Measurements from ENCODE around the gene PIGK.
A peak's percentile ranks its signal among the peaks of the same experiment; 100 is the strongest.
"Not testable (repeated sequence)": the region's sequence is repeated elsewhere in the genome, so short reads cannot be mapped to it uniquely, and the experiment has no call there.

PIGK gene

DNA sequence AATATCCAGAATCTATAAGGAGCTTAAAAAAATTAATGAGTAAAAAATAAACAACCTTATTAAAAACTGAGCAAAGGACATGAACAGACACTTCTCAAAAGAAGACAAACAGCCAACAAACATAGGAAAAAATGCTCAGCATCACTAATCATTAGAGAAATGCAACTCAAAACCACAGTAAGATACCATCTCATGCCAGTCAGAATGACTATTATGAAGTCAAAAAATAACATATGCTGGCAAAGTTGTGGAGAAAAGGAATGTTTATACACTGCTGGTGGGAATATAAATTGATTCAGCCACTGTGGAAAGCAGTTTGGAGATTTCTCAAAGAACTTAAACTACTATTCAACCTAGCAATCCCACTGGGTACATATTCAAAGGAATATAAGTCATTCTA is 25.3 kb downstream of the PIGK start:
- no peak for DNase-seq (ENCODE audit: low spot score)

DNA sequence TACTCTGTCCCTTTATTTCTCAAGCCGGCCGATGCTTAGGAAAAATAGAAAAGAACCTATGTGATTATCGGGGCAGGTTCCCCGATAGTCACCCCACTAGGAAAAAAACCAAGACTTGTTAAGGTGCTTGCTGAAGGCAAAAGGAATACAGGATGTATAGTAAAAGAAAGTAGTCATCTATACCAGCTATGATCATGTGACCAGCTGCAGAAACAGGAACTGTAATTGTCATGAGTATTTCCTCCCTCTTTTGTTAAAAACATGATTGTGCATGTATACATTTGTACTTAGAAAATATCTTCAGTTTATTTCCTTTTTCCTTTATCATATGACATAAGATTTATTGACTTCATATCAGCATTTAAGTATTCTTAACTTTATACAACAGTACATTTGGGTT is 30.5 kb downstream of the PIGK start:
- no peak for DNase-seq (ENCODE audit: low spot score)

DNA sequence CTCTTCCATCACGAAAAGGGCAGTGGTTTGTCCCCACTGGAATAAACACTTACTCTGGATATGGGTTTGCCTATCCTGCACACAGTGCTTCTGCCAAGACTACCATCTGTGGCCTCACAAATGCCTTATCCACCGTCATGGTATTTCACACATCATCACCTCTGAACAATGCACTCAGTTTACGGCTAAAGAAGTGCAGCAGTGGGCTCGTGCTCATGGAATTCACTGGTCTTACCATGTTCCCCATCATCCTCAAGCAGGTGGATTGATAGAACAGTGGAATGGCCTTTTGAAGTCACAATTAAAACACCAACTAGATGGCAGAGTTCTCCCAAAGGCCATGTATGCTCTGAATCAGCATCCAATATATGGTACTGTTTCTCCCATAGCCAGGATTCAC is 32.3 kb downstream of the PIGK start:
- DNase-seq (ENCODE audit: low spot score) = not testable (repeated sequence)

DNA sequence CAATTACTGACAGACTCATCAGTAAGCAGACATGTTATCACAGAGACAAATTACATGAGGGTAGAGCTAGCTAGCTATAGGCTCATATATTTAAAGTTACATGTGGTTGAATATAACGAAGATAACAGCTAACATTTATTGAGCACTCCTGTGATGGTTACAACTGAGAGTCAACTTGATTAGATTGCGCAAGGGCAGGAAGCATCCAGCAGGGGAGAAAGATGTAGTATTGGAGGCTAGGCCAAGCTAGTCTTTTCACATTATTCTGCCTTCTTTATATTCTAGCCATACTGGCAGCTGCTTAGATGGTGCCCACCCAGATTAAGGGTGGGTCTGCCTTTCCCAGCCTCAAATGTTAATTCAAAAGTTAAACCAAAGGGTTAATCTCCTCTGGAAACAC is 37.1 kb downstream of the PIGK start:
- no peak for DNase-seq (ENCODE audit: low spot score)

DNA sequence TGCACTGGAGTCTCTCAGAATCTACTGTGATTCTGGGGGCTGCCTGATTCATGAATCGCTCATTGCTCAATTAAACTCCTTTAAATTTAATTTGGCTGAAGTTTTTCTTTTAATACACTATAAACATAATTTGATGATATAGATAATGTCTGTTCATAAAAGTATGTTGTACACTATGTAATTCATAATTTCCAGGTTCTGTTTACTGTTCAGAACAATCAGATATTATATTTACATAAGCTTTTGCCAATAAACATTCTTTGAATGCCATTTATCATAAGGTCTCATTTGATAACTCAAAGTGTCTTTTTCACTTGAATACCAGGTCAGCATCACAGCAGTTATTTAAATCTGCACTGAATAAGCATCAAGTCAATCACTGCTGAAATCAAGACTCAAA is 39.6 kb downstream of the PIGK start:
- DNase-seq (ENCODE audit: low spot score) = no peak

DNA sequence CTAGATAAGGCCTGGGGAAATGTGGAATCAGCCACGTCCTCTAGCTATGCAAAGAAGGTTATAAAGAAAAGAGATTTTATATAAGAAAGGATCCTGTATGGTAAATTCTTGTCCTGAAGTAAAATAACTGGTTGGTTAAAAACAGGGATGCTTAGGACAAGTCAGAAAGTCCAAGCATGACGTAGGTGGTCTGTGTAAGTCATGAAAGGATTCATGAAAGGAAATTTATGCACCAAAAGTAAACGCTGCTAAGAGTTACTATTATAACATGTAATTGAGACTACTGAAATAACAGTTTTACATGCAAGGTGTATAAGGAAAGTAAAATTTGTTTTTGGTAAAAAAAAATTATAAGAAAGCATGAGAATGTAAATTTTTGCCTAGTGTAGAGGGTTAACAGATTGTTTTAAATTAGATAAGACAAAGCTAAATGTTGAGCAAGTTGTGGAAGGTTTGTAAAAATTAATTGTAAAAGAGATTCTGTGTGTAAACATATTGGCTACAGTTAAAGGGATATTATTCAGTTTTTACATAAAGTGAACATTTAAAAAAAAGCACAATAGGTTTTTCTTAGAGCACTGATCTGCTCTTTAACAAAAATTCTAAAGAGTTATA is 43.9 kb downstream of the PIGK start:
- no peak for DNase-seq (ENCODE audit: low spot score)

DNA sequence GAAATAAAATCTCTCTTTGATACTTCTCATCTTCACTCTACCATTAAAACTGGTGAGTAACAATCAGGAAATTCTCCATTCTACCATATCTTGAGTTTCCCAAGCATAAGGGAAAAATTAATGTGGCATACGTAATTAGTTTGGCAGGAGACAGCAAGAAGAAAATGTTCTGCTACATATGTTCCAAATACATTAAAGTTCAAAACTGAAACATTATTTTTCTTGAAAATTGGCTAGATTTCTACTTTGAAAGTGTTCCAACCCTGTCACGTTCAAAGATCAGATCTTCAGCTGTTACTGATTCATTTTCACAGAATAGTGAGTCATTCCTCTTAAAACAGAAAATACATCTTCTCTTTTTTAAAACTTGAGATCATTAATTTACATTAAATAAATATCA is 48.5 kb downstream of the PIGK start:
- no peak for DNase-seq (ENCODE audit: low spot score)

DNA sequence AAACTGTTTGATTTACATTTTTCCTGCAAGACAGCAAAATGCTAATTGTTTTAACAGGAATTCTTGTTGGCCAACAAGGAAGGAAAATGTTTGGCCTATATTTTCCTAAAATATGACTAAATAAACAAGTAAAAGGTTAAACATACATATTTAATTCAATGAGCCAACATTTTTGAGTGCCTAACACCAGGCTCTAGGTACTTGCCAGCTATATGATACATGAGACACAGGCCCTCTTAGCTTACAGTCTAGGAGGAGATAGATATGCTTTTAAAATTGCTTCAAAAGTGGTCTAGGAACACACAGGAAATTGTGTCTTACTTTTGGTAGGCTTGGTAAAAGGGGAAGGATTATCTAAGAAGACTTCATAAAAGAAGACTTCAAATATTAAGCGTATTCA is 50.9 kb downstream of the PIGK start:
- DNase-seq (ENCODE audit: low spot score) = no peak

DNA sequence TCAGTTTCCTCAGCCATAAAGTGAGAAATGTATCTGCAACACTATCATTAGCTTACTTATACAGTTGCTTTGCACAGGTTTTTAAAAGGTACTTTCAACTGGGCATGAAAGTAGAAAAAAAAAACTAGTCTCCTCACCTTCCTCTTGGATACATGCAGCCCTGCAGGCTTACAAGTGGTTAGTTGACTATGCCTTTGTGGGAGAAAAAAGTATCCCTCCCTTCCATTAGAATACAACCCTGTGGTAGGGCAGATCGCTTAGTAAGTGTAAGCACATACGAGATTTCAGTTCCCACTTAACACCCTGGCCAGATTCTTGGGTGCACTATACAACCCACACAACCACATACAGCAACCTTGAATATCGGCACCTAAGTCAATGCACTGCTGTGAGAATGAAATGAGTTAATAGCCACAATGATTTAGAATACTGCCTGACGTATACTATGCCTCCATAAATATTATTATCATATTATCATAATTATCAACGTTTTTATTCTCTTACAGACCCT is 54.7 kb downstream of the PIGK start:
- no peak for DNase-seq (ENCODE audit: low spot score)

DNA sequence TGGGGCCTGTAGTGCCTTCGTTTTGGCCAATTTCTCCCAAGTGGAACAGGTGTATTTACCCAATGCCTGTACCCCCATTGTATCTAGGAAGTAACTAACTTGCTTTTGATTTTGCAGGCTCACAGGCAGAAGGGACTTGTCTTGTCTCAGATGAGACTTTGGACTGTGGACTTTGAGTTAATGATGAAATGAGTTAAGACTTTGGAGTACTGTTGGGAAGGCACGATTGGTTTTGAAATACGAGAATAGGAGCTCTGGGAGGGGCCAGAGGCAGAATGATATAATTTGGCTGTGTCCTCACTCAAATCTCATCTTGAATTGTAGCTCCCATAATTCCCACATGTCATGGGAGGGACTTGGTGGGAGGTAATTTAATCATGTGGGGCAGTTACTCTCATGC is 59.5 kb downstream of the PIGK start:
- not testable (repeated sequence) for DNase-seq (ENCODE audit: low spot score)

DNA sequence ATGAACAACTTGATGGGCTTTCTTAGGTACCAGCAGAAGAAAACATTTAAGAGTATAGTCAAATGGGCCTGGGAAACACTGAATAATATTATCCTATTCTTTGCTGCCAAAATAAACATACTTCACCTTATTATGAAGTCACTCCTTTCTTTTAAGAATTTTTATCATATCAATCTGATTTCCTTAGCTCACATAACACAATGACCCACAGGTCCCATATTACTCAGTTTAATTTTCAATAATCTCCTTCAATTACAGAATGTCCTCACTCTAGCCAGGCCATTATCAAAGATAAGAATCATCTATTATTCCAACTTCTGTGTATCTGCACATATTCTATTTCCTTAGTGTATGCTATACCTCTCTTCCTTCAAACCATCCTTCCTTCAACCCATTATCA is 63.0 kb downstream of the PIGK start:
- no peak for DNase-seq (ENCODE audit: low spot score)

DNA sequence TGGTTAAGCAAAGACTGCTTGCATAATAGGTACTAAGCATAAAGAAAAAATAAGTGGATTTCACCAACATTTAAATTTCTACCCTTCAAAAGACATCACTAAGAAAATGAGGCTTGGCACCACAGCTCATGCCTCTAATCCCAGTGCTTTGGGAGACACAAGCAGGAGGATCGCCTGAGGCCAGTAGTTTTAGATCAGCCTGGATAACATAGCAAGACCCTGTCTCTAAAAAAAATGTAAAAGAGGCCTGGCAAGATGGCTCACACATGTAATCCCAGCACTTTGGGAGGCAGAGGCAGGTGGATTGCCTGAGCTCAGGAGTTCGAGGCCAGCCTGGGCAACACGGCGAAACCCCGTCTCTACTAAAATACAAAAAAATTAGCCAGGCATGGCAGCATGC is 73.0 kb downstream of the PIGK start:
- no peak for DNase-seq (ENCODE audit: low spot score)

DNA sequence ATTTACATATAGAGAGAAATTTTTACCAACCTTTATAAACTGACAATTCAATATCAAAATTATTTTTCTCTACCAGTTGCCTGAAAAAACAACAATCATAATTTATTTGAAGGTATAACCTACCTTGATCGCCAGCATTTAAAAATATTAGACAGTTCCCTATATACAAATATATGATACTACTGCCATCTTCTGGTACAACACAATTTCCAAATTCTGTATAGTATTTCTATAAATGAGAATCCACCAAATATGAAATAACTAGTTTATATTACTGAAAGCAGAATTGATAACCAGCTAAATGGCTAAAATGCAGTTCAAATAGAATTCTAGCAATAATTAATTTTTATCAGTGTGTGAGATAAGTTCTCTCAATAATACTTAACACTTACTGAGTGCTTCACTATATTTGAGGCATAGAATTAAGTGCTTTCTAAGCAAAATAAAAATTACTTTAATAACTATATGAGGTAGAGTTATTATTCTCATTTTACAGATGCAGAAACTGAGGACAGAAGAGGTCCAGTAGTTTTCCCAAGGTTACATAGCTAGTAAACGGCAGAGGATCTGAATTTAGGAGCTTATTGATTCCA is 75.6 kb downstream of the PIGK start:
- peak; percentile 4 for DNase-seq (ENCODE audit: low spot score)

DNA sequence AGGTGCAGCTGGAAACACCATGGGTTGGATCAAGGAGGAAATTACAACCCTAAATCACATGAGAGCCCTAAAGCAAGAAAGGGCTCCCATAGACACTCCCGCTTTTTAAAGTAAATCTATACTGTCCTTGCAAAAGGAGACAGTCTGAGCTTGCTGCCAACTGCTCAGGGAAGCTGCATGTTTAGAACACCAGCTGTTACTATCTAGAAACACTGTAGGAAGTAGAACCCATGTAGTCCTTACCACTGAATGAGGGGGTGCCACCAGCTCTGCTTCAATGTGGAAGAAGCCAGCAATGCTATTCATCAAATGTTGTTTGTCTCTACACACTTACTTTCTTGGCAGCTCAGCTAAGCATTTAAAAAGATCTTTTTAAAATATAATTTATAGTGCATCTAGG is 79.8 kb downstream of the PIGK start:
- no peak for DNase-seq (ENCODE audit: low spot score)

DNA sequence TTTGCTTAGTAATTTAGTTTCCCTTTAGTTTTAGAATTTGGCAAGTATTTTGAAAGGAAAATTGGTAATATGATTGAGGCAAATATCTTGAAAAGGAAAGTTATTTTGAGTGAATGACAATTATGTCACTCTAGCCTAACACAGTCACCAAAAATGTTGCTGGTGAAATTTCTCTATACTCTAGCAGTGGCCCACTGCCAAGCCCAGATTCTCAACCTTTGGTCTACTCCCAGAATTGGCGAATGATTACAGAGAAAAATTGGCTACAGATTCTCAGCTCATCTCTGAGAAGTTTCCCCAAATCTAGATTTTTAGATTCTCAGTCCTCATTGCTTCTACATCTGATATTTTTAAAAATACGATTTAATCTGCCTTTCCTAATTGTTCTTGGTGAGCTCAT is 84.9 kb downstream of the PIGK start:
- no peak for DNase-seq (ENCODE audit: low spot score)

DNA sequence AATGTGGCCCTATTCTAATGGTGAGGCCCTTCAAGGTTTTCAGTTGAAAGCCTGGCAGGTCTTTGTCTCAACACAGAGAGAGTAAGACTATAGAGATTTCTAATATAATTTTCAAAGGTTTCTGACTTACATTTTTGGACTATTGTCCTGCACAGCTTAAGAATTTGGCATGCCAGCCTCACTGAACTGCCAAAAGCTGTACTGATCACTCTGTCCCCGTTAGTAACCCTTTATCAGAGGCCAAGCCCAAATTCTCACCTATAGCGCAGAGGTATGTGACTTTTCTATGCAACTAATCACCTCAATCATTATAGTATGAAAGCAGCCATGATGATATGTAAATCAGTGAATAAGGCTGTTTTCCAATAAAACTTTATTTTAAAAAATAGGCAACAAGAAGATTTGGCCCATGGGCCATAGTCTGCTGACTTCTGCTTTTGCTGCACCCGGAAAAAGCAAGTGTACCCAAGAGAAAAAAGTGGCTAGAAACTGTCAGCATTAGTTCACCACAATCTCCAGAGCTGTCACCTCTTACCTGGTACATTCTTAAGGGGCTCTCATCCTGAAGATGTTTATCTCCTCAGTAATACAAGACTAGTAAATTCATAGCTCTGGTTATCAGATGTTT is 85.4 kb downstream of the PIGK start:
- DNase-seq (ENCODE audit: low spot score) = no peak

DNA sequence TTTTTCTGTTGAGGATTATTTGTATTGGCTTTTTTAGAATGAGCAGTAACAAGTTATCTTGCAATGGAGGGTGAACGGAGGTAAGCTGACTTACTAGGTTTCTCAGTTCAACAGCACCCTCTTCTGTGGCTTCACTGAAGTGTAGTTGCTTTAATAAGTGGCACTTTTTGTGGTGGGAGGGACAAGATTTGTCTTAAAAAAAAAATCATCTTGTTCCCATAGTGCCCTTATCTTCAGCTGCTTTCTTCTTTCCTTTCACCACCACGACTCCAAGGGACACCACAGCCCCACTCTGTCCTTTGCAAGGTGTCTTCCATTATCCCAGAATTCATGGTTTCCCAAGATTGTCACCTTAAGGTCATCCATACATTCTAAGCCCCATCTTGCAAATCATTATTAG is 92.9 kb downstream of the PIGK start:
- DNase-seq (ENCODE audit: low spot score) = no peak

DNA sequence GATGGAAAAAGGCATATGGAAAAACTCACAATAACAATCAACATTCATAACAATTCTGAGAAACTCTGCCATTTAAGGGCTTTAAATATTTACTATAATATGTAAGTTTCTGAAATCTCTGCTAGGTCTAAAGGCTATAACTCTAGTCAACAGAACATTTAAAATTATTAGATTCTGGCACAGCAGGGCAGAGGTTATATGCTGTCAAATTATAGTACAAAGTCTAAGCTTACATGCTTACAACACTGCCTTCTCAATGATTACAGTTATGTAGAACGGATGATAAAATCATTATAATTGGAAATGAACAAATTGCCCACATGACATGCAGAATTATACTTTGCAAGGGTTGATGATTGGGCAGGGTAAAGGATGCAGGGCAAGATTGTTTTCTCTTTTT is 97.7 kb downstream of the PIGK start:
- no peak for DNase-seq (ENCODE audit: low spot score)

DNA sequence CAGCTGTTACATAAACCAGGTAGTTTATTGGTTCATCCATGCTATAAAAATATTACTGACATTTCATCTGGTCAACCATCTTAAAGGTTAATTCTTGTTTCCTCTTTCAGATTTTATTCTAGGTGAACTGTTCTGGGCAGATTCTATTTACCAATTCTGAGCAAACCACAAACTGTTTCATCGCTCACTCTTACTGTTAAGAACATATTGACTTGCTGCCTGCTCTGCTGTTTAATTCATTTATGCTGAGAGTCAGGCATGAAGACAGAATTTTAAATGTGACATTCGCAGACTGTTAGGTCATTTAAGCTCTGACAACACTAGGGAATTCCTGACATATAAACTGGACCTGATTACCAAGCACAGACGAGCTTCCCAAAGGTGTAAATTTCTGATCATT is 98.3 kb downstream of the PIGK start:
- DNase-seq (ENCODE audit: low spot score) = no peak

DNA sequence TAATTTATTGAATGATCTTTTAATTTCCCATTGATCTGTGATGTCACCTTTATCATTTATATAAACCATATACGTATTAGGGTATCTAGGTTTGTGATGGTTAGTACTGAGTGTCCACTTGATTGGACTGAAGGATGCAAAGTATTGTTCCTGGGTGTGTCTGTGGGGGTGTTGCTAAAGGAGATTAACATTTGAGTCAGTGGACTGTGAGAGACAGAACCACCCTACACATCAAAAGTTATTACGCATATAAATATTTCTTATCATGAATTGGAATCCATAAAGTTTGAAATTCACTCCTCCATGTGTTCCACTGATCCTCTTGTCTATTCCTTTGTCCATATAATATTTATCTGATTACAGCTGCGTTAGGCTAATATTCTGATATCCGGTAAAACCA is 100.5 kb downstream of the PIGK start:
- no peak for DNase-seq (ENCODE audit: low spot score)

DNA sequence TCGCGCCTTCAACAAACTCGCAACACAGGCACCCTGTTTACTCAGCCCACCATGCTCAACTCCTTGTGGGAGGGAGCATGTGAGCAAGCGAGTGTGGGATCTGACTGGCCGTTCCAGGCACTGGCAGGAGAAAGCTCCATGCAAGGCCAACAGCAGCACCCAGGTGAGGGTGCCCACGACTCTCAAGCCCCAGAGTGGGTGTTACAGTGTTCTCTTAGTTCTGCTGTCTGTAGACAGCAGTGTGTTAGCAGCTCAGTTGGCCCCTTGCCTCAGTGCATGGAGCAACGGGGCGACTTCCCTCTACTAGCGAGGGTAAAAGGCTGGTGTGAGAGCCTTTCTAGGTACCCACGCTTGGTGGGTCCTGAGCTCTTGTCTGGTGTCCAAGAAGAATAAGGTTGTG is 114.6 kb downstream of the PIGK start:
- no peak for DNase-seq (ENCODE audit: low spot score)

DNA sequence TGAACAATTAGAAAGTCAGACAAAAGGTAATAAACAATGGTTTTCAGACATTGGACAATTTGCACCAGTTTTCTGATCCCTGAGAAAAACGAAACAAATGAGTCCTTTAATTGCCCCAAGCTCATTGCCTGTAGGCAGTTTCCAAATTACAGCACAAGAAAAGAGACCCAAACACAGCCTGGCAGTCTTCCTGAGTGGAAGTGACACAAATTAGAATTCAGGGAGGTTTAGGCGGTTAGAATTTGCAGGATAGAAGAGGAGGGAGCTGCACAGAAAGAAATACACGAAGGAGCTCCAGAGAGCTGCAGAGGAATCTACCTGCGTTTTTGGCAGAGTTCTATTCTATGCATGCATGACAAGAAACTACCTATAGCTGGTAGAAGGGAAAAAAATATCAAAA is 115.7 kb downstream of the PIGK start:
- DNase-seq (ENCODE audit: low spot score) = no peak

DNA sequence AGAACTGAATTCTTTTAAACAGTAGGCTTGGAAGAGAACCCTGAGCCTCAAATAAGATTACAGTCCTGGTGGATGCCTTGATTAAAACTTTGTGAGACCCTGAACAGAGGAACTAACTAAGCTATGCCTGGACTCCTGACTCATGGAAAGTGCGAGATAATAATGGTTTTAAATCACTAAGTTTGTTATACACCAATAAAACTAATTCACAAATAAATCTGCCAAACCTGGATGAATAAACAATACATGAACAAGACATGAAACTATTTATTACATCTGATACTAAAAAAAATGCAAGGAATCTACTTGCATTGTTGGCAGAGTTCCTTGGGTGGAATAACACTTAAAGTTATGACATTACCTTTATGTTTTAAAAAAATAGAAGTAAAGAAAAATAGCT is 118.4 kb downstream of the PIGK start:
- DNase-seq (ENCODE audit: low spot score) = no peak
